RPMI7951 (cell line): ENCODE results near the gene GOLGA6C. TPM values are rescaled to one million over a fixed set of nuclear protein-coding genes. Genes with fewer than 3 reads are reported as not detected.
"Not testable (repeated sequence)": the region's sequence is repeated elsewhere in the genome, so short reads cannot be mapped to it uniquely, and the experiment has no call there.

Source experiments
- DNase-seq: peaks from one replicate; pipeline ENCODE4 v3.0.0-alpha.2; 2012; ENCODE audit warnings: low read depth
- total RNA-seq: library from RNA; depleted of rRNA; stranded (reverse); fragments of >200 nt; shearing (Covaris generic); gene quantifications from 2 replicates; pipeline ENCODE4 v1.2.3, GENCODE V29; 2014; rRNA removed

Gene GOLGA6C
- total RNA-seq, 1 experiment from 2014 or later: not detected

GRCh38 chr15:75314552-75315290, 56.6 kb downstream of the GOLGA6C start:
- no peak for DNase-seq

GRCh38 chr15:75319231-75319897, 61.2 kb downstream of the GOLGA6C start:
- DNase-seq: not testable (repeated sequence)

Other genes starting within 250 kb of the GOLGA6C start
- 17.9 and 32.4 TPM in 2 replicates for gene PPCDC, start 234.7 kb upstream of the GOLGA6C start, total RNA-seq
- 8.1 and 10.0 TPM in 2 replicates for gene C15orf39, start 56.5 kb upstream of the GOLGA6C start, total RNA-seq
- gene GOLGA6D, start 24.5 kb downstream of the GOLGA6C start, total RNA-seq: not detected in 2 replicates
- 136 and 145 TPM in 2 replicates for gene COMMD4, start 77.7 kb downstream of the GOLGA6C start, total RNA-seq
- 2.6 and 4.2 TPM in 2 replicates for gene NEIL1, start 88.7 kb downstream of the GOLGA6C start, total RNA-seq
- gene MAN2C1, start 110.3 kb downstream of the GOLGA6C start, total RNA-seq: 35.3 and 37.1 TPM in 2 replicates
- 22.8 and 29.7 TPM in 2 replicates for gene SIN3A, start 193.4 kb downstream of the GOLGA6C start, total RNA-seq